Activated naive CD4-positive, alpha-beta T cell treated with anti-CD3 and anti-CD28 coated beads for 36 hours (primary cell): ENCODE results near the gene OIP5. TPM values are rescaled to one million over a fixed set of nuclear protein-coding genes. Genes with fewer than 3 reads are reported as not detected.

ENCODE experiments used
- CTCF ChIA-PET: fragments of 350-600 bp; sonication (Branson Sonifier 250); formaldehyde crosslinking; loops from one replicate; lab custom pipeline; 2021; ENCODE audit warnings: antibody characterized with exemption; lab: Charles Lee
- DNase-seq: peaks from one replicate; pipeline ENCODE4 v3.0.0-alpha.2; 2020
- H3K27ac Mint-ChIP-seq: one replicate; pipeline ENCODE4 v1.8.0; 2021; ENCODE audit warnings: mild to moderate bottlenecking, mixed read lengths
- H3K27me3 Mint-ChIP-seq: one replicate; pipeline ENCODE4 v1.8.0; 2021; ENCODE audit warnings: low read depth, mixed read lengths
- H3K36me3 Mint-ChIP-seq: one replicate; pipeline ENCODE4 v1.8.0; 2021; ENCODE audit warnings: low read depth, mixed read lengths
- H3K4me1 Mint-ChIP-seq: one replicate; pipeline ENCODE4 v1.8.0; 2021; ENCODE audit warnings: low read depth, mixed read lengths
- H3K4me3 Mint-ChIP-seq: one replicate; pipeline ENCODE4 v1.8.0; 2021; ENCODE audit warnings: mild to moderate bottlenecking, moderate library complexity, mixed read lengths
- H3K9me3 Mint-ChIP-seq: one replicate; pipeline ENCODE4 v1.8.0; 2021; ENCODE audit warnings: mixed read lengths
- intact Hi-C: fragments of 100-400 bp; cut with micrococcal nuclease; formaldehyde crosslinking; loops from one replicate; pipeline ENCODE4 v1.15.1; 2023
- total RNA-seq, 2 experiments: library from RNA; stranded (reverse); gene quantifications; one replicate each; pipeline ENCODE4 v1.2.3, GENCODE V29; 2021

OIP5 gene
- 10 to 100 TPM in 1 of 2 experiments, 1 to 10 TPM in 1; 9.5 to 10.7 TPM for total RNA-seq

GRCh38 chr15:41332194-41333025, at the start of gene OIP5, which contains the start of gene NUSAP1:
OIP5 (minus strand) TSS chr15:41332591; CDS start chr15:41332561, 30 bp downstream.
NUSAP1 (plus strand) TSS chr15:41332881; CDS start chr15:41332958, 77 bp downstream.
- DNase-seq, result peak; percentile 100
- H3K27me3 Mint-ChIP-seq, result no peaks in the 10 kb centered on the region

GRCh38 chr15:41377978-41378377, 45.6 kb upstream of the OIP5 start:
- CTCF ChIA-PET, result no interaction called here
- no peaks in the 10 kb centered on the region for H3K27me3 Mint-ChIP-seq
- no peak for DNase-seq
- intact Hi-C loops, result no loop called here
- peaks cover 40% of the 10 kb centered on the region for H3K36me3 Mint-ChIP-seq
- no peaks in the 10 kb centered on the region for H3K9me3 Mint-ChIP-seq
- H3K27ac Mint-ChIP-seq, result no peak overlapping the region
- H3K4me3 Mint-ChIP-seq, result no peak overlapping the region
- H3K4me1 Mint-ChIP-seq, result no peaks in the 10 kb centered on the region

More at GRCh38 chr15:41332194-41333025, at the start of gene OIP5, which contains the start of gene NUSAP1:
- peak within 1 kb of the TSS; percentile 100 for H3K4me3 Mint-ChIP-seq
- no peaks in the 10 kb centered on the region for H3K9me3 Mint-ChIP-seq
- H3K4me1 Mint-ChIP-seq, result peaks cover 27% of the 10 kb centered on the region
- CTCF ChIA-PET, result interaction anchor here (0.9 to 1.2 kb wide), 4 partner anchors 32 to 108 kb away, joined by 3 to 6 read pairs (median 4); partner anchors contain the start of genes CHP1 and EXD1
- H3K27ac Mint-ChIP-seq, result peak within 1 kb of the TSS; percentile 98
- intact Hi-C loops, result loop anchor here (1.0 to 5.0 kb wide), 12 partner anchors 9 to 635 kb away; partner anchors contain the start of genes CHAC1, CHP1, DNAJC17 and INO80
- H3K36me3 Mint-ChIP-seq, result peaks cover 26% of the 10 kb centered on the region

GRCh38 chr15:41367418-41367817, 35.0 kb upstream of the OIP5 start:
- intact Hi-C loops, result loop anchor here (1.0 kb wide), 1 partner anchor 34 kb away; no protein-coding TSS in a partner anchor
- no peaks in the 10 kb centered on the region for H3K9me3 Mint-ChIP-seq
- H3K4me3 Mint-ChIP-seq, result no peak overlapping the region
- H3K4me1 Mint-ChIP-seq, result no peaks in the 10 kb centered on the region
- no peak overlapping the region for H3K27ac Mint-ChIP-seq
- peaks cover 66% of the 10 kb centered on the region for H3K36me3 Mint-ChIP-seq
- CTCF ChIA-PET, result no interaction called here
- no peaks in the 10 kb centered on the region for H3K27me3 Mint-ChIP-seq
- DNase-seq, result no peak

GRCh38 chr15:41354371-41354770, 22.0 kb upstream of the OIP5 start:
- H3K4me1 Mint-ChIP-seq, result no peaks in the 10 kb centered on the region
- no peak overlapping the region for H3K4me3 Mint-ChIP-seq
- peaks cover 64% of the 10 kb centered on the region for H3K36me3 Mint-ChIP-seq
- no peaks in the 10 kb centered on the region for H3K27me3 Mint-ChIP-seq
- DNase-seq, result no peak
- H3K27ac Mint-ChIP-seq, result no peak overlapping the region
- intact Hi-C loops, result no loop called here
- CTCF ChIA-PET, result no interaction called here
- no peaks in the 10 kb centered on the region for H3K9me3 Mint-ChIP-seq

- Mint-ChIP-seq H3K4me1 (no peaks in the 10 kb centered on the region), H3K27me3 (no peaks in the 10 kb centered on the region), H3K27ac (no peak overlapping the region), H3K4me3 (no peak overlapping the region), H3K9me3 (no peaks in the 10 kb centered on the region), H3K36me3 (peaks cover 68% of the 10 kb centered on the region)
- CTCF ChIA-PET, result interaction anchor here (0.6 to 0.7 kb wide), 2 partner anchors 30 to 197 kb away, joined by 3 to 4 read pairs; no protein-coding TSS in a partner anchor
- intact Hi-C loops, result no loop called here
- no peak for DNase-seq
These were observed 17.8 kb upstream of the OIP5 start for GRCh38 chr15:41350057-41350717.

- no peaks in the 10 kb centered on the region for H3K4me1 Mint-ChIP-seq
- H3K4me3 Mint-ChIP-seq, result no peak overlapping the region
- no peak for DNase-seq
- CTCF ChIA-PET, result interaction anchor here (0.6 kb wide), 2 partner anchors 80 to 171 kb away, joined by 3 read pairs; no protein-coding TSS in a partner anchor
- intact Hi-C loops, result no loop called here
- no peak overlapping the region for H3K27ac Mint-ChIP-seq
- H3K27me3 Mint-ChIP-seq, result no peaks in the 10 kb centered on the region
- H3K9me3 Mint-ChIP-seq, result no peaks in the 10 kb centered on the region
- H3K36me3 Mint-ChIP-seq, result peaks cover 73% of the 10 kb centered on the region
These were observed 14.8 kb upstream of the OIP5 start for GRCh38 chr15:41347236-41347635.

DNA sequence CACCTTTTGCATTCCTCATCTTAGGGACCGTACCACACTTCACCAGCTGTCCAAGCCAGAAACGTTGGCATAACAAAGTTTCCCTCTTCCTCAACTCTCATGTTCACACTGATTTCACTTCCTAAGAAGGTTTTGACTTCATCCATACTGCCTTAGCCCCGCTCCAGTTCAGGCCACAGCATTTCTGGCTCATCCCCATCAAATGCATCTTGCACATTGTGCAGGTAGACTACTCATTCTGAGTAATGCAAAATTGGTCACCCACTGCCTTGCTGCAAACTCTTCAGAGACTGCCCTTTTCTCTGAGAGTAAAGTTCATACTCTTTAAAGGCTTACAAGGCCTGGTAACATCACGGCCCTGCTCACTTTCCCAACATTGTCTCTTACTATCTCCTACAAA, 9.1 kb upstream of the OIP5 start:
- CTCF ChIA-PET, result no interaction called here
- Mint-ChIP-seq H3K27ac (no peak overlapping the region), H3K4me3 (no peak overlapping the region), H3K36me3 (peaks cover 77% of the 10 kb centered on the region), H3K4me1 (peaks cover 12% of the 10 kb centered on the region), H3K9me3 (no peaks in the 10 kb centered on the region), H3K27me3 (no peaks in the 10 kb centered on the region)
- DNase-seq, result no peak
- intact Hi-C loops, result no loop called here

GRCh38 chr15:41340189-41340695, 7.9 kb upstream of the OIP5 start:
- no peak overlapping the region for H3K4me3 Mint-ChIP-seq
- H3K27me3 Mint-ChIP-seq, result no peaks in the 10 kb centered on the region
- no peaks in the 10 kb centered on the region for H3K9me3 Mint-ChIP-seq
- peaks cover 15% of the 10 kb centered on the region for H3K4me1 Mint-ChIP-seq
- peaks cover 65% of the 10 kb centered on the region for H3K36me3 Mint-ChIP-seq
- intact Hi-C loops, result no loop called here
- CTCF ChIA-PET, result interaction anchor here (0.6 kb wide), 1 partner anchor 341 kb away, joined by 5 read pairs; no protein-coding TSS in a partner anchor
- H3K27ac Mint-ChIP-seq, result no peak overlapping the region
- no peak for DNase-seq

- no peaks in the 10 kb centered on the region for H3K9me3 Mint-ChIP-seq
- H3K27ac Mint-ChIP-seq, result no peak overlapping the region
- no peak for DNase-seq
- no peaks in the 10 kb centered on the region for H3K27me3 Mint-ChIP-seq
- intact Hi-C loops, result no loop called here
- CTCF ChIA-PET, result no interaction called here
- H3K4me1 Mint-ChIP-seq, result peaks cover 24% of the 10 kb centered on the region
- no peak overlapping the region for H3K4me3 Mint-ChIP-seq
- peaks cover 62% of the 10 kb centered on the region for H3K36me3 Mint-ChIP-seq
These were observed 5.5 kb upstream of the OIP5 start for GRCh38 chr15:41337631-41338522.

GRCh38 chr15:41337047-41337446, 4.7 kb upstream of the OIP5 start:
- no peak for DNase-seq
- Mint-ChIP-seq H3K36me3 (peaks cover 59% of the 10 kb centered on the region), H3K4me1 (peaks cover 24% of the 10 kb centered on the region), H3K27ac (no peak overlapping the region), H3K4me3 (no peak overlapping the region), H3K27me3 (no peaks in the 10 kb centered on the region), H3K9me3 (no peaks in the 10 kb centered on the region)
- CTCF ChIA-PET, result no interaction called here
- intact Hi-C loops, result no loop called here

GRCh38 chr15:41336549-41336948, 4.2 kb upstream of the OIP5 start:
- Mint-ChIP-seq H3K9me3 (no peaks in the 10 kb centered on the region), H3K4me1 (peaks cover 24% of the 10 kb centered on the region), H3K27me3 (no peaks in the 10 kb centered on the region), H3K4me3 (no peak overlapping the region), H3K36me3 (peaks cover 54% of the 10 kb centered on the region), H3K27ac (no peak overlapping the region)
- no peak for DNase-seq
- intact Hi-C loops, result no loop called here
- CTCF ChIA-PET, result interaction anchor here (0.6 kb wide), 1 partner anchor 238 kb away, joined by 4 read pairs; no protein-coding TSS in a partner anchor
